ENCODE data around the gene FNDC3B.

Gene FNDC3B

GRCh38 chr3:172397716-172398405 lies 358.5 kb downstream of the FNDC3B start:
- DNase-seq = no peak
- Mint-ChIP-seq H3K4me1 (ENCODE audit: low read depth in 2 of 2) (no peaks in the 10 kb centered on the region), H3K9me3 (no peaks in the 10 kb centered on the region), H3K4me3 (no peak overlapping the region), H3K27me3 (no peaks in the 10 kb centered on the region), H3K36me3 (ENCODE audit: insufficient read depth) (no peaks in the 10 kb centered on the region), H3K27ac (no peak overlapping the region)
- ATAC-seq (replicated peaks) = no peak

- Mint-ChIP-seq H3K36me3 (ENCODE audit: insufficient read depth) (no peaks in the 10 kb centered on the region), H3K4me3 (no peak overlapping the region), H3K27me3 (no peaks in the 10 kb centered on the region), H3K4me1 (ENCODE audit: low read depth in 2 of 2) (no peaks in the 10 kb centered on the region), H3K27ac (no peak overlapping the region), H3K9me3 (no peaks in the 10 kb centered on the region)
- DNase-seq (no peak), ATAC-seq (replicated peaks) (no peak)
Measured at GRCh38 chr3:172398484-172398883, 359.1 kb downstream of the FNDC3B start.

DNA sequence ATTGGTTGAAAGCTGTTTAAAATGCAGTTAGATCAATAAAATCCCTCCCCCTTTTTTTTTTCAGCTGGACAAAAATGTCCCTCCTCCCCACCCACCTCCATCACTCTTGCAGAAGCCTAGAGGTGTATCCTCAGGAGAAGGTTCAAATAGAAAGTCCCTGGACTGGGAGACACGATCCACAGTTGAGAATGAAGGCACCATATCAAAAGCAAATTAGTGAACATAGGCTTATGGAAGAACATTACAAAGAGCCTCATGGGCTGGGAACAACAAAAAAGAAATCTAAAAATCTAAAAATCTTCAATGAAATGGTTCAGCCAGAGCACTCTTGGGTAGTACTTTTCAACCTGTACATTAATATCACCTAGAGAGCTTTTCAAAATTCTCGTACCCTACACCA lies 362.7 kb downstream of the FNDC3B start:
- H3K36me3 Mint-ChIP-seq (ENCODE audit: insufficient read depth) = no peaks in the 10 kb centered on the region
- H3K4me3 Mint-ChIP-seq = no peak overlapping the region
- H3K4me1 Mint-ChIP-seq (ENCODE audit: low read depth in 2 of 2) = no peaks in the 10 kb centered on the region
- H3K27me3 Mint-ChIP-seq = no peaks in the 10 kb centered on the region
- H3K9me3 Mint-ChIP-seq = no peaks in the 10 kb centered on the region
- no peak overlapping the region for H3K27ac Mint-ChIP-seq
- DNase-seq (no peak), ATAC-seq (replicated peaks) (no peak)

GRCh38 chr3:172402892-172403643 lies 363.7 kb downstream of the FNDC3B start:
- ATAC-seq (replicated peaks) (no peak), DNase-seq (no peak)
- no peak overlapping the region for H3K4me3 Mint-ChIP-seq
- no peaks in the 10 kb centered on the region for H3K36me3 Mint-ChIP-seq (ENCODE audit: insufficient read depth)
- no peaks in the 10 kb centered on the region for H3K9me3 Mint-ChIP-seq
- no peak overlapping the region for H3K27ac Mint-ChIP-seq
- H3K27me3 Mint-ChIP-seq = no peaks in the 10 kb centered on the region
- H3K4me1 Mint-ChIP-seq (ENCODE audit: low read depth in 2 of 2) = no peaks in the 10 kb centered on the region

GRCh38 chr3:172404237-172404962 lies 365.0 kb downstream of the FNDC3B start:
- no peaks in the 10 kb centered on the region for H3K27me3 Mint-ChIP-seq

DNA sequence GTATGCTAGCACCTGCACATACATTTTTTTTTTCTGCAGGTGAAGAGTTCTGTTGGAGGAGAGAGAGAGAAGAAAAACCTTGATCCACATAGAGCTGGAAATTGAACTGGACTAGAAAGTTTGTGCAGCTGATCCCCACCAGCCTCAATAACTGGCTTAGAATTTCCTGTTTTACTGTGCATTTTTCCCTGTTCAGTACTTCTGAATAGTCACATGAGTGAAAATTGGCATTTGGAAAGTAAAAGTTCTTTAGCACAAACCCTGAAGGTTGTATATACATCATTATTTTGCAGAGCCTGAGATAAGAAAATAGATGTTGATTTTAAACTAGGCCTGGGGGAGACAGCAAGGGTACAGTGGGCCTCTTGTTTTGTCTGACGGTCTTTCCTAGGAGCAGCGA lies 366.5 kb downstream of the FNDC3B start:
- no peak overlapping the region for H3K27ac Mint-ChIP-seq
- ATAC-seq (replicated peaks) (no peak), DNase-seq (no peak)
- peaks cover 0 to 5% of the 10 kb centered on the region in 2 donors for H3K27me3 Mint-ChIP-seq
- no peaks in the 10 kb centered on the region for H3K36me3 Mint-ChIP-seq (ENCODE audit: insufficient read depth)
- no peaks in the 10 kb centered on the region for H3K9me3 Mint-ChIP-seq
- no peaks in the 10 kb centered on the region for H3K4me1 Mint-ChIP-seq (ENCODE audit: low read depth in 2 of 2)
- H3K4me3 Mint-ChIP-seq = no peak overlapping the region

More at GRCh38 chr3:172404237-172404962, 365.0 kb downstream of the FNDC3B start:
- no peak overlapping the region for H3K27ac Mint-ChIP-seq
- no peaks in the 10 kb centered on the region for H3K36me3 Mint-ChIP-seq (ENCODE audit: insufficient read depth)
- H3K9me3 Mint-ChIP-seq = no peaks in the 10 kb centered on the region
- no peak for DNase-seq
- H3K4me3 Mint-ChIP-seq = no peak overlapping the region
- no peak for ATAC-seq (replicated peaks)
- H3K4me1 Mint-ChIP-seq (ENCODE audit: low read depth in 2 of 2) = no peaks in the 10 kb centered on the region

- DNase-seq = no peak
- H3K4me1 Mint-ChIP-seq (ENCODE audit: low read depth in 2 of 2) = no peaks in the 10 kb centered on the region
- H3K9me3 Mint-ChIP-seq = no peaks in the 10 kb centered on the region
- H3K4me3 Mint-ChIP-seq = no peak overlapping the region
- no peaks in the 10 kb centered on the region for H3K36me3 Mint-ChIP-seq (ENCODE audit: insufficient read depth)
- ATAC-seq (replicated peaks) = no peak
- peaks cover 0 to 16% of the 10 kb centered on the region in 2 donors for H3K27me3 Mint-ChIP-seq
- H3K27ac Mint-ChIP-seq = no peak overlapping the region
Measured at GRCh38 chr3:172407872-172408271, 368.5 kb downstream of the FNDC3B start.

DNA sequence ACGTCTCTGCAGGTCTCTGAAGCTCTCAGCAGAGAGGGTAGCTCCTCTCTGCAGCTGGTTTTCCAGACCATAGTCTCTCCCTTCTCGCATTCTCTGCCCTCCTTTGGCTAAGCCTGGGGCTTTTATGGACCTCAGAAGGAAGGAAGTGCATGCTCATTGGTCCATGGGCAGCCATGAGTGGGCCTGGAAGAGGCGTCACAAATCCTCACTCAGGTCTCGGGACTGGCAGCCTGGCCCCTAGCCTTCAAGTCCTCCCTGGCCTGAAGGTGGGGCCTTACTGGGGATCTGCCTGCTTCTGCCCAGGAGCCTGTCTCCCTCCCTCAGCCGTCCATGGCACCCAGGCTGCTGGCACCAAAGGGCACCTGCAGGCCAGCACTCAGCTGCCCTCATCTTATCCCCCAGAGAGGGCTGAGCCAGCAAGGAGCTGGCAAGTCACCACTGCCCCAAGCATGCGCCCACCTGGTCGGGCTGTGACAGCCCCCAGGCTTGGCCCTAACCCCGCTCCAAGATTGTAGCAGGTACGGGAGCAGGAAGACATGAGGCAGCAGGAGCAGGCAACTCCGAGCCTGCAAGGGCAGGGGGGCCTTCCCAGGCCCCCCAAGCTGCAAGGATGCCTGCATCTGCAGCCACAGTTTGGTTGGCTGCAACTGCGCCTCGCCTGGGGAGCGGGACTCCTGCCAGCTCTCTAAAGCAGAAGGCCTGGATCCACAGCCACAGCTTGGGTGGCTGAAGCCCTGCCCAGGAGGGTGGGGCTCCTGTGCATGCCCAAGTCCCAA lies 371.5 kb downstream of the FNDC3B start:
- Mint-ChIP-seq H3K27me3 (peaks cover 15 to 23% of the 10 kb centered on the region in 2 donors), H3K4me1 (ENCODE audit: low read depth in 2 of 2) (no peaks in the 10 kb centered on the region), H3K9me3 (no peaks in the 10 kb centered on the region), H3K27ac (no peak overlapping the region), H3K36me3 (ENCODE audit: insufficient read depth) (no peaks in the 10 kb centered on the region), H3K4me3 (no peak overlapping the region)
- ATAC-seq (replicated peaks) = no peak
- DNase-seq = no peak

DNA sequence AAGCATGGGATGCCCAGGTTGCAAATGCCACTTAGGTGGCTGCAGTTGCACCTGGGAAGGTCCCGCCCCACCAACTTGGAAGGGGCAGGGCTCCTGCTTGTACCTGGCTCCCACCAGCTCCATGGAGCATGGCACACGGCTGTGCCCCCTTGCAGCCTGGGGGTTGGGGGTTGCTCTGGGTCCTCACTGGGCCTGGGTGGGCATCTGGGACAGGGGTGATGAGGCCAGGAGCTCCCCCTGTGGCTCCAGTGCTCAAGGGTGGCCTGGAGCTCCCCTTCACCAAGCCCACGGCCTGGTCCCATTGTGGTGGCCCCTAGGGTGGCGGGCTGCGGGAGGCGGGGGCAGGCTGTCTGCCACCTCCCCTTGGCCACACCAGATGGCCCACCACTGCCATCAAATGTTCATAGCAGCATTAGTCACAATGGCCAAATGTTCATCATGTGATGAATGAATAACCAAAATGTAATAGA lies 372.1 kb downstream of the FNDC3B start:
- no peaks in the 10 kb centered on the region for H3K9me3 Mint-ChIP-seq
- peaks cover 19 to 26% of the 10 kb centered on the region in 2 donors for H3K27me3 Mint-ChIP-seq
- no peaks in the 10 kb centered on the region for H3K36me3 Mint-ChIP-seq (ENCODE audit: insufficient read depth)
- ATAC-seq (replicated peaks) (no peak), DNase-seq (no peak)
- no peak overlapping the region for H3K4me3 Mint-ChIP-seq
- H3K4me1 Mint-ChIP-seq (ENCODE audit: low read depth in 2 of 2) = no peaks in the 10 kb centered on the region
- no peak overlapping the region for H3K27ac Mint-ChIP-seq

- no peak overlapping the region for H3K27ac Mint-ChIP-seq
- no peak for DNase-seq
- ATAC-seq (replicated peaks) = no peak
- H3K4me3 Mint-ChIP-seq = no peak overlapping the region
- no peaks in the 10 kb centered on the region for H3K36me3 Mint-ChIP-seq (ENCODE audit: insufficient read depth)
- no peaks in the 10 kb centered on the region for H3K4me1 Mint-ChIP-seq (ENCODE audit: low read depth in 2 of 2)
- H3K9me3 Mint-ChIP-seq = no peaks in the 10 kb centered on the region
- peaks cover 44 to 47% of the 10 kb centered on the region in 2 donors for H3K27me3 Mint-ChIP-seq
Measured at GRCh38 chr3:172415323-172415722, 375.9 kb downstream of the FNDC3B start.

GRCh38 chr3:172437713-172438112 lies 398.3 kb downstream of the FNDC3B start:
- Mint-ChIP-seq H3K9me3 (peaks cover 0 to 7% of the 10 kb centered on the region in 2 donors), H3K36me3 (ENCODE audit: insufficient read depth) (no peaks in the 10 kb centered on the region), H3K27ac (no peak overlapping the region), H3K4me1 (ENCODE audit: low read depth in 2 of 2) (no peaks in the 10 kb centered on the region), H3K27me3 (peaks cover 57 to 59% of the 10 kb centered on the region in 2 donors), H3K4me3 (no peak overlapping the region)
- no peak for ATAC-seq (replicated peaks)
- no peak for DNase-seq

GRCh38 chr3:172438186-172438585 lies 398.8 kb downstream of the FNDC3B start:
- DNase-seq (no peak), ATAC-seq (replicated peaks) (no peak)
- Mint-ChIP-seq H3K27ac (no peak overlapping the region), H3K4me1 (ENCODE audit: low read depth in 2 of 2) (no peaks in the 10 kb centered on the region), H3K9me3 (peaks cover 0 to 7% of the 10 kb centered on the region in 2 donors), H3K36me3 (ENCODE audit: insufficient read depth) (no peaks in the 10 kb centered on the region), H3K4me3 (no peak overlapping the region), H3K27me3 (peaks cover 60 to 63% of the 10 kb centered on the region in 2 donors)

GRCh38 chr3:172441581-172441980 lies 402.2 kb downstream of the FNDC3B start:
- Mint-ChIP-seq H3K27ac (no peak overlapping the region), H3K36me3 (ENCODE audit: insufficient read depth) (no peaks in the 10 kb centered on the region), H3K9me3 (no peaks in the 10 kb centered on the region), H3K27me3 (peaks cover 73 to 75% of the 10 kb centered on the region in 2 donors), H3K4me1 (ENCODE audit: low read depth in 2 of 2) (no peaks in the 10 kb centered on the region), H3K4me3 (no peak overlapping the region)
- DNase-seq (no peak), ATAC-seq (replicated peaks) (no peak)
